GM18505 (cell line): ENCODE measurements around the gene KLHL35.

ENCODE experiments used
- ATAC-seq: cut with Tn5 transposase; IDR thresholded peaks from one replicate; pipeline ENCODE4 v1.9.1; 2021; ENCODE audit not compliant: unreplicated experiment
- POLR2A ChIP-seq: IDR thresholded peaks from 4 replicates; pipeline ENCODE4 v1.6.1; 2011; ENCODE audit warnings: borderline replicate concordance; ENCODE audit not compliant: insufficient read depth, insufficient read length; ENCODE audit errors: extremely low read depth

KLHL35 gene

DNA sequence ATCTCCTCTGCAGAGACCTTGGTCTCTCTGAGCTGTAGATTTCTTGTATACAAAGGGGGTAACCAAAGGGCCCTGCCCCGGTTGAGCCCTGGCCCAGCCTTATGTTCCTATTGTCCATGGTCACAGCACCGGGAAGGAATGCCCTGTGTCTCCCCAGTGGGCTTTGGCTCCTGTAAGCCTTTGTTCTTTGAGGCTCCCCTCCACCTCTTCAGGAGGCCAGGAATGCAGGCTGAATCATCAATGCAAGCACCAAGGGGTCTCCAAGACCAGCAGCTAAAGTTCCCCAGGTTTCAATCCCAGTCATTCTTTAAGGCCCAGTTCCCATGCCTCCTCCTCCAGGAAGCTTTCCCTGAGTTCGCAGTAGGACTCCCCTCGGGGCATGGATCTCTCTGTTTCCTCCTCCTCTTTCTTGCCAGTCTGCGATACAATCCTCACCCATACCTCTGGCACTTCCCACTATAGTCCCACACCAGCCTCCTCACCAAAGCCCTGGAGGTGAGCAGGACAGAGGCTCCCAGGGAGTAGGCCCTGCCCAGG lies 29.2 kb upstream of the KLHL35 start:
- no peak for TF ChIP-seq POLR2A
- no peak for ATAC-seq

DNA sequence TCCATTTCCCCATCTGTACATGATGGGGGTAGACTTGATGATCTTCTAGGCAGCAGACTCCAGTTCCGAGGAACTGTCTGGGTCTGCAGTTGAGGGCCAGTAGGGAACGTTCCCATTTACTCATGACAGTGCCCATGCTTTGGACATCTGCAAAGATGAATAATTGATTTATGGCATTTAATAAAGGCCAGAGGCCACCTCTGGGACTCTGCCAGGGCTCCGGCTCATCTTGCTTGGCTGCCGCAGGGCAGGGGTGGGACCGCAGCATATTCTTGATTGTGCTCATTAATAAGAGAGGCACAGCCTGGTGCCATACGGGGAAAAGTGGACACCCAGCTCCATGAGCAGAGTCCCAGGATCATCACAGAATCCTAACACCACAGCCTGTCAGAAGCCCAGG lies 28.1 kb upstream of the KLHL35 start:
- ATAC-seq = no peak
- no peak for TF ChIP-seq POLR2A

DNA sequence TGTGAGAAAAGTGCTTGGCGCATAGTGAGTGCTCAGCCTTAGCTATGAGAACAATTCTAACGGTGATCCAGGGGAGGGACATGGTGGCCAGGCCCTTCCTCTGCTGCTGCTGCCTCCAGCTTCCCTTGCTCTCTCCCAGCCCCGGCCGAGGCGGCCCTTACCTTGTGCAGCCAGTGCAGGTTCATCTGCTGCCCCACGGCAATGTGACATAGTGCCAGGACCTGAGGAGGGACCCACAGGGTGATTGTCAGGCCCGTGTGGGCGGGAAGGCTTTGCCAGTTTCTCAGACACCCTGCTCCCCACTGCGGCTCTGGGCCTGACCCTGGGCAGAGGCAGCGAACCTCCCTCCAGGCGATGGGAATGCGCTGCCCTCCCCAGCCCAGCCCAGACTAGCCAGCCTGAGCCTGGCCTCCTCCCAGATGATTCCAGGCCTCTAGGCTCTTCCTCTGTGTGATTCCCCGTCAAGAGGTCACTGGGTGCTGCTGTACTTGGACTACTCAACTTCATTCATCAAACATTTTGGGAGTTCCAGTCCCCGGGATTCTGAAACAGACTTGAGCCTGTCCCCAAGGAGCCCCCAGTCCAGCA lies 23.7 kb upstream of the KLHL35 start:
- ATAC-seq = no peak
- no peak for TF ChIP-seq POLR2A

DNA sequence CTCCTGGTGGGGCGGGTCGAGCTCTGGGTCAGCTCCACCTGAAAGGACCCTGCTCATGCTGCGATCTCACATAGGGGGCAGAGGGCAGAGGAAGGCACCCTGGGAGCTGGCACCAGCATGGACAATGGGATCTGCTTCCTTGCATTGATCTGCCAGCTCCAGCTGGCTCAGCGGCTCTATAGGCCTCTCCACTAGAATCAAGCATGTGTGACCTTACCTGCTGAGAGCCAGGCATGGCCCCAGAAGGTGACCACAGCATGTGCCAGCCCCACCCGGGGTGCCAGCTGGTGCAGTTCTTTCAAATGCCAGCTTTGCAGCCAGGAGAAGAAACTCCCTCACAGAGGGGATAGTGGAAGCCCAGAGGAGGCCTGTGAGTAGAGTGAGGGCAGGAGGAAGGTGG lies 22.0 kb upstream of the KLHL35 start:
- ATAC-seq = no peak
- TF ChIP-seq POLR2A = no peak

DNA sequence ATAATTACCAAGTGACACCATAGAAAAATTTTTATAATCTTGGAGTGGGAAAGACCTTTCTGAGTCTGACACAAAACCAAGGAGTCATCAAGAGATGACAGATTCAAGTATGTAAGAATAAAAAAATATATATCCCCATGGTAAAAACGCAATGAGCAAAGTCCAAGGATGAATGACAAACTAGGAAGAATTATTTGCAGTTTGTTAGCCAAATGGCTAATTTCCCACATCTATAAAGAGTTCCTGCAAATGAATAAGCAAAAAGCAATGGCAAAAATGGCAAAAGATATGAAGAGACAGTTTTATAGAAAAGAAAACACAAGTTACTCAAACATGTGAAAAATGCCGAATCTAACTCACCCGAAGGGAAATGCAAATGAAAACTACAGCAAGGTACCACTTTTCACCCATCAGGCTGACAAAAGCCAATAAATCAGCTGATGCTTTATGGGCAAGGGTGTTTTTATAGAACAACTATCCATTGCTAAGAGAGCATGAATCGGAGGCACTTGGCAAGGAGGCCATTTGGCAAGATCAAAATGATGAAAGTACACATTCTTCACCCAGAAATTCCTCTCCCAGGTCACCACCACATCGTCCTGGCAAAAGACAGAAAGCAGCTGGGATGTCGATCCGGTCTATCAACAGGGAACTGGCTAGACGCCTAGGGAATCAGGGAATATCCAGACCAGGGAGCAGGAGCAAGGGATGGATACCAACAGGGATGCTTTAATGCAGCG lies 21.1 kb upstream of the KLHL35 start:
- ATAC-seq = no peak
- TF ChIP-seq POLR2A = no peak

DNA sequence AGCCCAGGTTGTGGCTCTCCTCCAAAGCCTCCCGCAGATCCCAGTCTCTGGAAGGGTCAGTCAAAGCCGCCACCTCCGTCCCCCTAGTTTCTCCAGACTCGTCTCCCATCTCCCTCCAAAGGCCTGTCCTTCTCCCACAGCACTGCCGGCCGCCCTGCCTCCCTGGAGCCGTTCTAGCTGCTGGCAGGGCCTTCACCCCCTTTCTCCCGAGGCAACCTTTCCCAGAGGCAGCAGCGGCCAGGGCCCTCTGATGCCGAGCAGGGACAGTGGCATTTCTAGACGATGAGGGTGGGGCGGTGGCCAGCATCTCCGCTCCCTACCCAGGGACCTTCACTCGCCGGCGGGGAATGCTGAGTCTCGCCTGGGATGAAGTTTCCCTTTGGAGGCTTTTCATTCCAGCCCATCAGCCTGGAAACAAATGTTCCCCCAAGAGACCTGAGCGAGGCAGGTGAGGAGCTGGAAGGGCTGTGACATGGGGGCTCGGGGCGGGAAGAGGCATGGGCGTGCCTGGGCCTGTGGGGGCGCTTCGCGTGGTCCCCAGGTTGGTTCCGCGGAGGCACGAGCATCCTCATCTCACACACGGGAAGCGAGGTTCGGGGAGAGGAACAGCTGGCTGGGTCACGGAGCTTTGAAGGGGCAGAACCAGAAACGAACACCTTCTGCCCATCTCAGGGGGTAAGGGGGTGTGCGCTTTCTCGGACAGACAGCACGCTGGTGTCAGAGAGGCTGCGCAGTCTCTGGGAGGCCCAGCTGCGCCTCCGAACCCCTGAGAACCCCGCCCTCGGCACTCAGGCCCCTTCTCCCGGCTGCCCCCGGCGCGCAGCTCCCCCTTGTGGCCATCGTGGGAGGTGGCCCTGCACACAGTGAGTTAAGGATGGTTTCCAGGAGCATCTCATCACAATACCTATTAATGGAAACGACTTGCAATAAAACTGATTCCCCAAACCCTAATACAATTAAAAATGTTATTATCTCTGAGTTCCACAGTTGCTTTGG lies 18.1 kb upstream of the KLHL35 start:
- ATAC-seq = no peak
- TF ChIP-seq POLR2A = no peak

DNA sequence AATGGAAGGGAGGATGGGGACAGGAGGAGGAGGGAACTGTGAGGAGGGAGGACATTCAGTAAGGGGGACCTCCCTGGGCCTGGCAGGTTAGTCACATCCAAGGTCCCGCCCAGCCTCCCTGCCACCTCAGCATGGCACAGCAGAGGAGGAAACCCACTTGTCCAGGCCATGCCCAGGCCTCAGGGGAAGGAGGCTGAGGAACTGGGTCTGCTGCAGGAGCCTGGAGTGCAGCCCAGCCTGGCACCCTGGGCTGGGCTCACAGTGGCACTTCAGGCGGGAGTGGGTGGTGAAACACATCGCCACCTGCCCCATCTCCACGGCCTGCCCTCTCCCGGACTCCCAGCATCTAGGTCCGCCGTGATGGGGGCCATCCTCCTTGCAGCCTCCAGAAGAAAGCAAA lies 17.2 kb upstream of the KLHL35 start:
- no peak for TF ChIP-seq POLR2A
- no peak for ATAC-seq

DNA sequence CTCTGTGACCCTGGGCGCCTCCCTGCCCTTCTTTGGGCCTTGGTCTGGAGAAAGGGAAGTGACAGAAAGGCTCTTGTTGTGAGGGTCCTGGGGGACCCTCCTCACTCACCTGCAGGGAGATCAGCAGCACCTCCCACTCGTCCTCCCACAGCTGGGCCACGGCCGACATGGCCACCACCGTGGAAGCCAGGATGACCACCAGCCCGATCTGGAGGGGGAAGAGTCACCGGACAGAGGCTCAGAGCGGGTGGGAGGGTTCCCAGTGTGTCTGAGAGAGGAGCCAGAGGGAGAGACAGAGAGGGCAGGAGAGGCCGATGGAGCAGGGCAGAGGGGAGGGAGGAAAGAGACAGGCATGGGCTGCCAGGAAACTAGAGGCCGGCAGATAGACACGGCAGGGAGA lies 16.8 kb upstream of the KLHL35 start:
- no peak for TF ChIP-seq POLR2A
- ATAC-seq = no peak

DNA sequence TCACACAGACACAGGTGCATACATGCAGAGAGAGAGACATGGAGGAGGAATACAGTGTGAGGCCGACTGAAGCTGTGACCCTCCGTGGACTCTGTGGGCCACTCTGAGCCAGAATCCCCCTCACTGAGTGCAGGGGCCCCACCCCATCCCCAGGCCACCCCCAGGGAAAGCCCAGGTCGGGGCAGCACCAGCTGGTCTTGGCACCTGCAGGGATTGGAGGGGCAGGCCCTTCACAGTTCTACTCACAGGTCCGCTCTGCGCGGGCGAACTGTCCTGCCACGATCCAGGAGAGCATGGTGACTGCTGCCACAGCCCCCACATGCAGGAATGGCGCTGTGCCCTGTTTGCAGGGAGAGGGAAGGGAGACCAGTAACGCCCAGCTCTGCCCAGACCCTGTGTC lies 16.3 kb upstream of the KLHL35 start:
- no peak for TF ChIP-seq POLR2A
- ATAC-seq = no peak

DNA sequence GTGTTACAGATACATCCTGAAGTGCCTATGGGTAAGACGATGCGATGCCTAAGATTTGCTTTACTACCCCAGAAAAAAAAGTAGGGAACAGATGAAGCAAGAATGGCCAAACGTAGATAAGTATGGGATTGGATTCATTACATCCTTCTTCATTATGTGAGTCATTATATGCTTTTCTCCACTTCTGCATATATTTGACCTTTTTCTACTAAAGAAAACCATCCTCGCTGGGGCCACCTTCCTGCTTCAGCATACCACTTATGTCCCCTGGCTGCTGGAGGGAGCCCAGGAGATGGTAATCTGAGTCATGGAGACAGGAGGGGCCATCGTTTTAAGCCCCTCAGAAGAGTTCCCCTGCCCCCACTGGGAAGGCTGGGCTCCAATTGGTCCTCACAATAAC lies 14.4 kb upstream of the KLHL35 start:
- ATAC-seq = no peak

DNA sequence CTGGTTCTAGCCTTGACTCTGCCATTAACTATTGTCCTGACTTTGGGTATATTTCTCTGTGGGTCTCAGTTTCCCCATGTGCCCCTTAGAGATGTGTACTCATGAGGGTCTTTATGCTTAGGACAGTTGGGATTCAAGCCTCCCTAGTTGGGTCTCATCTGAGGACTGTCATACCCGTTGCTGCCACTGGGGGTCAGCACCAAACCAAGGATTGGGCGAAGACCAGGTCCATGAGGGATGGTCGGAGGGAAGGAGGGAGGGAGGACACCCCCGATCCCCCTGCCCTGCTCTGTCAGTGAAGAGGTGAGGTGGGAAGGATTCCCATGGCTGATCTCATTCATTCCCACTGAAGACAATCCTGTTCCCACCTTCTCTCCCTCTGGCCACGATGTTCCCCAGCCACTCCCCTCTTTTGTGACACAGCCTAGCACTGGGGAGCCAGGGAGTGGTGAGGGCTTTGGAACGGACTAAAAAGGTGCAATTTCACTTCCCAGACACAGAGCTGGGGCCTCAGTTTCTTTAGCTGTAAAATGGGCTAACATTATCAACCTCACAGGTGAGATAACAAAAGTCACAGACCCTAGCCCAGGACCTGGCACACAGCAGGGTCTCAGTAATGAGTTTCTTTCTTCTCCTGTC lies 12.4 kb upstream of the KLHL35 start:
- TF ChIP-seq POLR2A = no peak
- no peak for ATAC-seq

More for the DNA sequence above, 14.4 kb upstream of the KLHL35 start:
- no peak for TF ChIP-seq POLR2A

DNA sequence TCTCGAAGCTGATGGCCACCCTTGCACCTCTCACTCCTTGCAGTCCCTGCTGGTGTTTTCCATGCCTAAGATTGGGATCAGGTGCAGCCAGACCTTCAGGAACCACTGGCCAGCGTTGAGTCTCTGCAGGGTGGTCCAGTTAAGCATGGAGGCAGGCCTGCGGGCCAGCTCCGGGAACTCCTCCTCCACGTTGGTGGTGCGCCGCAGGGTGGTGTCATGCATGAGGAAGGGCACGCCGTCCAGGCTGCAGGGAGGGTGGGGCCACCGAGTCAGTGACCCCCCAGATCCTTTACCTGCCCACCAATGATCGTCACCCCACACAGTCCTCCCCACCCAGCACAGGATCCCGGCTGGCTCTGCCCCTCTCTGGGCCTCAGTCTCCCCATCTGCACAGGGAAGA lies 10.0 kb upstream of the KLHL35 start:
- ATAC-seq = no peak
- no peak for TF ChIP-seq POLR2A
